ENCODE data around the gene SMYD3.

SMYD3 gene

DNA sequence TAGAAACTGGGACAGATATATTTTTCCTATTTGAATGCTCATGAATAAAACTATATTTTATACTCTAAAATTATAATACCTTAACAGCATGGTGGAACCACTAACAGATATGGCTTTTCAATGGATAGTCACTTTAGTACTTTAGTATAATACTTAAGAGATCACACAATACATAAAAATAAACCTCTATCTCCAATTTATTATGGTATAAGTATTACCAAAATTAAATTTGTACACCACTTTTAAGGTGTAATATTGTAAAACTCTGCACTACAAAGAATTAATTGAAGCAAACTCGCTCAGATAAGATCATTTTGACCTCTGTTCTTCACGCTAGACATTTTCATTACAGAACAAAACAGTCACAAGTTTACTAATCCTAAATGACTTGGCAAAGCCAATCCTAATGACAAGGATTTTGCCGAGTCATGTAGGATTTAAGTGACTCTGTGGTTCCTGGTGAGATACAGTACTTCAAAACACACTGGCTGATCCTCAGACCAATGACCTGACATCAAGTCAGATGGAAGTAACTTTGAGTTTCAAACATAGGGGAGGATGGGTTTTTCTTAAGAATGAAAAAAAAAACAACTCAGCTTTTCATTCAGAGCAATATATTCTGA, 200.6 kb downstream of the SMYD3 start:
- DNase-seq (ENCODE audit: low spot score), result no peak

DNA sequence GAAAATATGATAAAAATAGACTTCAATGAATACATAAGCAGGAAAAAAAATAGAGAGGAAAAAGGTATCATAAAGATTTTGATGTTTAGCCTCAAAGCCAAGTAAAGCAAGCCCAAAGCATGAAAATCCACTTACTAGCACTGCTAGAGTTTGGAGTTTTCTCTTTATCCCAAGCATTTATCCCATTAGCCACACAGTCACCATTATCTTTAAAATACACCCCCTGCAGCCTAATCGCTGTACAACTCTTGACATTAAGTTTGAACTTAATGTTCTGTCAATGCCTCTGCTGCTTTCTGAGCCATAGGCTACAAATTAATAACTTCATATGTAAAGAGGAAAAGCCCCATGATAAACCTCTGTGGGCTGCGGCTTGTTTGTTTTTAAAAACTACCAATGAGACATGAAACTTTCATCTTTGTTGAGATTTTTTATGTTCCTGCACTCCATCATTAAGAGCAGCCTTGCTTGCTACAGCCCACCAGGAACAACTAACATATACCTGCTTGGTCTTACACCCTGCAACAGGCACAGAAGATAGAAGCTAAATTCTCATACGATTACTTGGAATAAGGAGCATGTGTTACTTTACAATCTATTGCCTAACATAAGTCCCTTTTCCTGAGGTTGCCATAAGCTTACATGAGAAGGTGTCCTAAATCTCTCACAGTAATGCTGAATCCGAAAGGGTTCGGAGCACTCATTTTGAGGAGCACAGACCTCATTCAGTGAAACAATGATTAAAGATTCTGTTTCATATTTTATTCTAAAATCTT, 202.4 kb downstream of the SMYD3 start:
- no peak for DNase-seq (ENCODE audit: low spot score)

DNA sequence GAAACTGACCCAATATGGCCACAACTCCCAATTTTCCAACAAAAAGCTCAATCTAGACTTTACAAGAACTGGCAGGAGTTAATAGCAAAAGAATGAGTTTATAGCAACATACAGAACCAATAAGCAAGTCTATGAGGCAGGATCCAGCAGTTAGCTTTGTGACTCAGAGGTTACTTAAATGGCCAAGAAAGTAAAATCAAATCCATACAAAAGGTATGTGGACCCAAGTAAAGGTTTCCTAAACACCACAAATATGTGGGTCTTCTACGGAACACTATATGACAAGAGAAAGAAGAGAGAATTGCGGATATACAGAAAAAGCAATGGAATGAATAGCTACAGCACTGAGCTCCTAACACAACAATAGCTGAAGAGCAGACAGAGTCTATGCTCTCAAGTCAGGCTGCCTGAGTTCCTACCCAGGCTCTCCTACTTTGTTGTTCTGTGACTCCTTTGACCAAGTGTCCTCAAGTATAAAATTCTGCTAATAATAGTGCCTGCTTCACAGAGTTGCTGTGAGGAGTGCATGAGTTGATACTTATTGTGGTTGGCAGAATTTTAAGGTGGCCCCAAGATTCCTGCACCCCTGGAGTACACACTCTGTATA, 204.3 kb downstream of the SMYD3 start:
- no peak for DNase-seq (ENCODE audit: low spot score)

- no peak for DNase-seq (ENCODE audit: low spot score)
Measured at GRCh38 chr1:246302251-246302625, 204.8 kb downstream of the SMYD3 start.

DNA sequence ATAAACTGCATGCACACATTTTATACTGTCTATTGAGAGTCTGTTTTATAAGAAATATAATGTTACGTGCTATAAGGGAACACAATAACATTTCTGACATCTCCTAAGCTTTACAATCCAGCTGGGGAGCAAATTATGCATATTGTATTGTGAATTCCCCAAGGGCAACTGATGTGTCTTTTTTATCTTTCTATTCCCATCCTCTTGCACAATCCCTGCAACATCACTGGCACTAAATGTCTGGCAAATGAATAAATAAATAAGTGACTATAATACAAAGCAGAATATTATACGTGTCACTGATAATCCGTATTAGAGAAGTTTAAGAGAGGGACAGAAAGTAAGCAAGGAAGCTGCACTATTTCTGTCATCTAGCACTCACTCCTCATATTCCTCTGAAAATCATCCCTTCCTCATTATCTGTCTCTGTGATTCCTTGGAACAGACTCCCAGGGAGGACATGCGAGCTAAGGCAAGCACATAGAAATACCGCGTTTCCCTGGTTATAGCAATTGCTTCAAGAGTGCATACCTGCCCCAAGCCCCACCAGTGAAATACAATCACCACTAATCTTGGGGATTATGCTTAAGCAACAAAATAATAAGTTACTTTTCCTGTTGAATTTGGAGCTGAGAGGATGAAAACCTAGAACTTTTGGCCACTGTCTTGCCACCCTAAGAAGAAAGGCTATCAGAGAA, 205.4 kb downstream of the SMYD3 start:
- DNase-seq (ENCODE audit: low spot score), result no peak

- DNase-seq (ENCODE audit: low spot score), result no peak
Measured at GRCh38 chr1:246300626-246301549, 206.2 kb downstream of the SMYD3 start.

GRCh38 chr1:246297279-246298265, 209.5 kb downstream of the SMYD3 start:
- no peak for DNase-seq (ENCODE audit: low spot score)

DNA sequence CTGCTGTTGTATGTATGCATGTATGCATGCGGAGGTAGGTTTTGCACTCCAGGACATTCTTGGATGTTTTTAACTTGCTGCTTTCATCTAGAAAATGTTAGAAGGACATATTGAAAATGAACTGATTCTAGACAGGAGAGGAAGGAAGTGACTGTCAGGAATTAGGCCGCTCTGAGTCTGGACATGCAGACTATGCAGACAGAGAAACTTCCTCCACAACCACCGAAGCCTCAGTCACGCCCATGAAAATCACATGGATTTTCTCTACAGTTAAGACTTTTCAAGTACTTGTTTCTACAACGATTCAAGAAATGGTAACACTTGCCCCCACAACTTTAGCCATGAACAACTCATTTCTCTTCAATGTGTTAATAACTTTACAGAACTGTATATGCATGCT, 211.1 kb downstream of the SMYD3 start:
- DNase-seq (ENCODE audit: low spot score), result no peak

DNA sequence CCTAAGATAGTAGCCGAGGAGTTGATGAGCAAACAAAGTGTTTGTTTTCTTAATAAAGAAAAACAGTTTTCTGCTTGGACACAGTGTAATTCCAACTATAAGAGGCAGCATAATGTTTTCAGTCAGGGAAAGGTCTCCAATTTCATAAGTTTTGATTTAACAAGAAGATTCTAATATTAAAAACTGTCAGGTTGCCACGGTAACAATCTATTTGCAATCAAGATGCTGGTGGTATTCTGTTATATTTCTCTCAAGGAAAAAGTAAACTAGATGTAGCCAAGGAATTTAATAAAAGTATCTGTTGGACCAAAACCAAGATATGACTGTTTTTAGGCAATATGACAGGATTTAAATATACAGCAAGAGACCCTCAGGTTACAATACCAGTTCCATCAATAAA, 211.7 kb downstream of the SMYD3 start:
- DNase-seq (ENCODE audit: low spot score), result no peak

DNA sequence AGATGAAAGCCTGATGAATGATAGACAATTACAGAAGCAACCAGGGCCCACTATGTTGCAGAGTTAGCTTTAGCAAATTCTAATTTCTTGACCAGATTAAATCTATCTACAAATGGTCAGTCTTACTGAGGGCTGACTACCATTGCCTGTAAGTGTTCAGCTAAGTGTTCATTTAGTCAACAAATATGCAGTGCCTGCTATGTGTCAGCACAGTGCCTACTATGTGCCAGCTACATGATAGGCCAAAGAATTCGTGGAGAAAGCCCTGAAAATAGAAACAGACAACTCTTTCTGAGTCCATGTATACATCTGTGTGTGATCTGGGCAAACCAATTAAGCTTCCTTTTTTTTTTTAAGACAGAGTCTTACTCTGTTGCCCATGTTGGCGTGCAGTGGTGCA, 212.8 kb downstream of the SMYD3 start:
- no peak for DNase-seq (ENCODE audit: low spot score)

GRCh38 chr1:246293366-246294121, 213.5 kb downstream of the SMYD3 start:
- DNase-seq (ENCODE audit: low spot score), result no peak

DNA sequence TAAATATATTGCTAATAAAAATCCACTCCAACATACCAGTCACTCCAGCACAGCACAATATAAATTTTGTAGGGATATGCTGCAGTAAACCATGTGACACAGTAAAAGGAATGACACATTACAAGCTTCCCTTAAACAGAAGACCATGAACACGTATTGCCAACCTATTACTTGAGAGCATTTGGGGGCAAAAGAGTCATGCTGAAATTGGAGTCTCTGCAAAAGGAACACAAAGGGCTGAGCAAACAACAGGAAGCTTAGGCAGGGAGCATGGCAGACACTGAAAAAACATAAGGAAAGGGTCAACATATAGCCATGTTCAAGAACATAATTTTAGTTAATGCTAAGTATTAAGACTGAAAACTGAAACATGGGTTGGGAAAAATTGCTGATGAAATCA, 214.5 kb downstream of the SMYD3 start:
- DNase-seq (ENCODE audit: low spot score), result no peak

GRCh38 chr1:246291127-246291526, 216.0 kb downstream of the SMYD3 start:
- no peak for DNase-seq (ENCODE audit: low spot score)

GRCh38 chr1:246283771-246284410, 223.2 kb downstream of the SMYD3 start:
- no peak for DNase-seq (ENCODE audit: low spot score)

GRCh38 chr1:246281639-246282038, 225.4 kb downstream of the SMYD3 start:
- no peak for DNase-seq (ENCODE audit: low spot score)

DNA sequence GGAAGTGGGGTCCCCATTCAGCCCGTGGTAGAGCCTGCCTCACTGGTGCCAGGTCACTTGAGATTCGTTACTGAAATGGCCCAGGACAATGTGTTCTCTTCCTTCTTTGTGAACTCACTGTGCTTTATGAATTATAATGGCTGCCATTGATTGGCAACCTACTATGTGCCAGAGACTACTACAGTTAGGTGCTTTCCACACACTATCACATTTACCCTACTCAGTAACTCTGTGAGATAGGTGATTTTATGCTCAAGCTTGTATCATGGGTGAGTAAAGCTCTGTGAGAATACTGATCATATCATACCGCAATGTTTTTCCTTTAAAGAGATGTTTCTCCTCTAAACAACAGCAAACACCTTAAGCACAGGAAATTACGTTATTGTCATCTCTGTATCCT, 225.9 kb downstream of the SMYD3 start:
- DNase-seq (ENCODE audit: low spot score), result no peak

DNA sequence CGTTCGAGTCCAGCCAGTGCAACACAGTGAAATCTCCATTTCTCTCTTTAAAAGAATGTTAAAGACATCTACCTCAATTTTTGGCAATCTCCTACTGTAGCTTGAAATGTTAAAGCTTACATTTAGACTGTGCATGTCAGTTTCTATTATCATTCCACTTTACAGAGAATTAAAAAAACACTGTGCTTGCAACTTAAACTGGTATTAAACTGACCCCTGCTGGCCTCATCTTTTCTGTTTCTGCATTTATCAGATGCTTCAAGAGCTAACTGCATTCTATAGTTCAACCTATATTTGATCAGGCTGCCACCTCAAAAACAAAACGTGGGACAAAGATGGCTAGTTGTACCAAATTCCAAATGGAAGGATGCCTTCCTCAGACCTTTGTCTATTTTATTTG, 226.5 kb downstream of the SMYD3 start:
- DNase-seq (ENCODE audit: low spot score), result no peak

DNA sequence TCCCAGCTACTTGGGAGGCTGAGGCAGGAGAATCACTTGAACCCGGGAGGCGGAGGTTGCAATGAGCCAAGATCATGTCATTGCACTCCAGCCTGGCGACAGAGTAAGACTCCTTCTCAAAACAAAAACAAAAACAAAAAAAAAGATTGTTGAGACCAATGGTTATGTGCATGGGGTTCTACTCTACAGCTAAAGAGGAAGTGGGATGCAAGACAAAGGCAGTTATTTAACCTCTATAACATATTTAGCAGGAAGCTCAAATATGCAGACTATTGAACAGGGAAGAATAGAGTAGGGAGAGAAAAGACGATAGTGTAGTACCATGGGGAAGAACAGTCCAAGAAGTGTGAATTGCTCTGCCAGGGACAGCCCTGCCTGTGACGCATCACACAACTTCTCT, 227.7 kb downstream of the SMYD3 start:
- DNase-seq (ENCODE audit: low spot score), result no peak

DNA sequence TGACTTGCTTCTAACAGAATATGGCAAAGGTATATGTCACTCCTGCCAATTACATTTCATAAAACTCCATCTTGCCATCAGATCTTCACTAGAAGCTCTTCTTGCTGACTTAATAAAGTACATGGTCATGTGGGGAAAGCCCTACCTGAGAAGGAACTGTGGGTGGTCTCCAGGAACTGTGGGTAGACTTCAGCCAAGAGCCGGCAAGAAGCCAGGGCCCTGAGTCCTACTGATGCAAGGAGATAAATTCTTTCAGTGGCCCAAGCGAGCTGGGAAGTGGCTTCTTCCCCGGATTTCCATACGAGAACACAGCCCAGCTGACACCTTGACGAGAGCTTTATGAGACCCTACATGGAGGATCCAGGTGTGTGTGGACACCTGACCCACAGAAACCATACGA, 228.7 kb downstream of the SMYD3 start:
- no peak for DNase-seq (ENCODE audit: low spot score)
